Esophagus squamous epithelium (tissue), 5 donors: ENCODE data around the gene DLD. TPM values are rescaled to one million over a fixed set of nuclear protein-coding genes. Genes with fewer than 3 reads are reported as not detected.

ENCODE experiments used
- DNase-seq: peaks from one replicate; lab custom pipeline; 2025; lab: John Stamatoyannopoulos, UW
- H3K27ac ChIP-seq, 4 donors: fragments of 200-600 bp; sonication (generic); one replicate each; pipeline ENCODE4 v1.5.1; 2016 to 2019; ENCODE audit warnings: mild to moderate bottlenecking in 1 of 4
- H3K27me3 ChIP-seq, 4 donors: fragments of 200-600 bp; sonication (generic); 1 replicate in 3 of 4; 2 replicates in 1 of 4; pipeline versions ENCODE4 v1.5.1 to v1.6.0; 2017 to 2021; ENCODE audit warnings: antibody characterized with exemption in 1 of 4
- H3K36me3 ChIP-seq, 3 donors: fragments of 200-600 bp; sonication (generic); one replicate each; pipeline ENCODE4 v1.5.1; 2016 to 2019
- H3K4me1 ChIP-seq, 3 donors: fragments of 200-600 bp; sonication (generic); one replicate each; pipeline ENCODE4 v1.5.1; 2017 to 2019
- H3K4me3 ChIP-seq, 4 donors: fragments of 200-600 bp; sonication (generic); 1 replicate in 3 of 4; 2 replicates in 1 of 4; pipeline ENCODE4 v1.5.1; 2016 to 2019; ENCODE audit warnings: mild to moderate bottlenecking in 2 of 4, moderate library complexity in 1 of 4
- H3K9me3 ChIP-seq, 3 donors: fragments of 200-600 bp; sonication (generic); one replicate each; pipeline ENCODE4 v1.5.1; 2016 to 2019
- POLR2A ChIP-seq, 4 donors: fragments of 450-650 bp; IDR thresholded peaks; one replicate each; pipeline ENCODE4 v1.6.1; 2017; ENCODE audit warnings: antibody characterized with exemption in 4 of 4, mild to moderate bottlenecking in 4 of 4, moderate library complexity in 3 of 4
- WGBS, 2 donors: methylation state at CpG; one replicate each; pipeline ENCODE4 v1.1.5; 2018; 5-methylcytosine and 5-hydroxymethylcytosine counted together
- intact Hi-C: fragments of 100-400 bp; cut with DNase I; formaldehyde crosslinking; loops from one replicate; pipeline ENCODE4 v1.15.0; 2022
- total RNA-seq, 4 donors: library from RNA; depleted of rRNA; stranded (reverse); fragments of >200 nt; gene quantifications; one replicate each; pipeline ENCODE4 v1.1.0, GENCODE V29; 2016
- TF ChIP-seq, protein P1 (sequence below), 6 experiments: fragments of 450-650 bp in 4 of 6; fragments of 200-600 bp in 2 of 6; sonication (generic) in 2 of 6; IDR thresholded peaks; one replicate each; pipeline ENCODE4 v1.5.1; 2016 to 2019; ENCODE audit warnings: antibody characterized with exemption in 6 of 6, mild to moderate bottlenecking in 4 of 6, moderate library complexity in 4 of 6
- donor health status: DM: yes; HTN: yes; CAD: no.

DLD gene
- total RNA-seq, 4 donors from 2014 or later: 48.6 to 132 (median 72.7) TPM

DNA sequence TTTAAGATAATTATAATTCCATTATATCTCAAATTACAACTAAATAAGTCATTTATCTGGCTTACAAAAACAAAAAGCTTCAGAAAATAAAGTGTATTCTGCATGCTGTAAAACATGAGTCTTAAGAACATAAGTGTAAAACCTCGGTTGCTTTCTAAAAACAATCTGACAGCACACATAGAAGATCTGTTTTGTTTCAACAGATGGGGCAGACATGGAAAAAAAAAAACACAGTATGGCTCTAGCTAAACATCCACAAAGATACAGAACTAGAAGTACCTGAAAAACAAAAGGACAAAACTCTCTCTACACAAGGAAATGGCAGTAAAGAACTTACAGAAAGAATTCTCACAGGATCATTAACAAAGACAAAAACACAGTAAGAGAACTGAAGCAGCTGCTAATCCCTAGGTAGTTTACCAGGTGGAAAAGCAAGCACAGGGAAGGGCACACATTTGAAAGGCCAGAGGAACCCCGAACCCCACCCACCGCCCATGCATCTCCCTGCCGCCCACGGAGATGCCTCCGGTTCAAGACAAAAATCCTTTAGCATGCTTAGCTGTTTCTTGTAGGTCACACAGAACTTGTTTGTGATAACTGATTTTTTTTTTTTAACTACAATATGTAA, 42.5 kb downstream of the DLD start:
- 50 to 58% methylated on average over 6 of the region's 6 CpGs for WGBS, 2 donors
- Histone ChIP-seq H3K36me3 (peaks cover 8 to 73% (median 8%) of the 10 kb centered on the region in 3 donors), H3K27ac (no peak overlapping the region), H3K27me3 (no peaks in the 10 kb centered on the region), H3K4me1 (peaks cover 14 to 45% (median 15%) of the 10 kb centered on the region in 3 donors), H3K9me3 (no peaks in the 10 kb centered on the region), H3K4me3 (no peak overlapping the region)
- TF ChIP-seq POLR2A (IDR thresholded peaks at IDR 0.05): no peak
- TF ChIP-seq, protein P1, sequence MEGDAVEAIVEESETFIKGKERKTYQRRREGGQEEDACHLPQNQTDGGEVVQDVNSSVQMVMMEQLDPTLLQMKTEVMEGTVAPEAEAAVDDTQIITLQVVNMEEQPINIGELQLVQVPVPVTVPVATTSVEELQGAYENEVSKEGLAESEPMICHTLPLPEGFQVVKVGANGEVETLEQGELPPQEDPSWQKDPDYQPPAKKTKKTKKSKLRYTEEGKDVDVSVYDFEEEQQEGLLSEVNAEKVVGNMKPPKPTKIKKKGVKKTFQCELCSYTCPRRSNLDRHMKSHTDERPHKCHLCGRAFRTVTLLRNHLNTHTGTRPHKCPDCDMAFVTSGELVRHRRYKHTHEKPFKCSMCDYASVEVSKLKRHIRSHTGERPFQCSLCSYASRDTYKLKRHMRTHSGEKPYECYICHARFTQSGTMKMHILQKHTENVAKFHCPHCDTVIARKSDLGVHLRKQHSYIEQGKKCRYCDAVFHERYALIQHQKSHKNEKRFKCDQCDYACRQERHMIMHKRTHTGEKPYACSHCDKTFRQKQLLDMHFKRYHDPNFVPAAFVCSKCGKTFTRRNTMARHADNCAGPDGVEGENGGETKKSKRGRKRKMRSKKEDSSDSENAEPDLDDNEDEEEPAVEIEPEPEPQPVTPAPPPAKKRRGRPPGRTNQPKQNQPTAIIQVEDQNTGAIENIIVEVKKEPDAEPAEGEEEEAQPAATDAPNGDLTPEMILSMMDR (IDR thresholded peaks at IDR 0.05): no peak
- intact Hi-C loops: no loop called here
- DNase-seq: no peak

DNA sequence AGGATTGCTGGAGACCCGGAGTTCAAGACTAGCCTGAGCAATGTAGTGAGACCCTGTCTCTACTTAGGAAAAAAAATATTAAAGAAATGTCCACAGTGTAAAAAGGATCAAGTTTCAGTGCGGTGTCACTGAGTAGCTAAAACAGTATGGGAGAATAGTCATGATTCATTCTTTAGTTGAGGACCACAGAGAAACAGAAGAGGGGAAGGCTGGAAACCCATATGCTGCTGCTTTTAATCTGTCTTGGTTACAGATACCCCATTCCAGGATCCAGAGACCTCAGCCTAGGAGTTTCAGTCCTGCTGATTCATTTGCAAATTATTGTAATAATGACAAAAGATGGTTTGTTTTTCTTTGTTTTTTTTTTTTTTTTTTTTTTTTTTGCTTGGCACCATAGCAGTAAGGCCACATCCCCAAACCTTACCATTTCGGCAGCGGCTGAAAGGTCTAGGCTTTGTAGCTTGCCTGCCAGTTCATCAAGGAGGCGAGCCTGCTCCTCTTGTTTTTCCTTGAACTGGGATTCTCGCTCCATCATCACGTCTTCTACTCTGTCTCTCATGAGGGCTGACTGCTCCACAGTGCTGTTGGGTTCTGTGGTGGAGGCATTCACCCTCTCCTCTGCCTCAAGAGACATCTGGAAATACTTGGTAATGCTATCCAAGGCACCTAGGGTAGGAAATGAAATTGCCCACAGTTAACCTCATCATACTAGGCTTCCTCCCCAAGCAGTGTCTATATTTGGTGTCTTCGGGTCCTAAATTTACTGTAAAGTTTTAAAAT, 44.2 kb downstream of the DLD start:
- intact Hi-C loops: no loop called here
- TF ChIP-seq POLR2A (IDR thresholded peaks at IDR 0.05): no peak
- TF ChIP-seq, protein P1 (IDR thresholded peaks at IDR 0.05): no peak
- no peak overlapping the region for H3K27ac ChIP-seq
- H3K27me3 ChIP-seq: no peaks in the 10 kb centered on the region
- H3K36me3 ChIP-seq: peaks cover 3 to 56% (median 4%) of the 10 kb centered on the region in 3 donors
- no peak overlapping the region for H3K4me3 ChIP-seq
- peaks cover 22 to 62% (median 32%) of the 10 kb centered on the region in 3 donors for H3K4me1 ChIP-seq
- 78 to 90% methylated on average over 6 to 8 of the region's 8 CpGs for WGBS, 2 donors
- H3K9me3 ChIP-seq: no peaks in the 10 kb centered on the region
- DNase-seq: no peak

DNA sequence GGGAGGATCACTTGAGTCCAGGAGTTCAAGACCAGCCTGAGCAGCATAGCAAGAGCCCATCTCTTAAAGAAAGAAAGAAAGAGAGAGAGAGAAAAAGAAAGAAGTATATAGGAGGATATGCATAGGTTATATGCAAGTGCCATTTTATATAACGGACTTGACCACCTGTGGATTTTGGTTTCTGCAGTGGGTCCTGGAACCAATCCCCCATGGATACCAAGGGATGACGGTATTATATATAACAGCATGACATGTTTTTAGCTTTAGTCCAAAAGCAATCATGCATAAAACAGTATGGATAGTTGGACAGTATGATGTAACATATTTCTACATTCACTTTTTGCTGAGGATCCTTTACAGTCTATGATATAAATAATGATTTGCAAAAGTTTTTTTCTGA, 45.3 kb downstream of the DLD start:
- Histone ChIP-seq H3K9me3 (no peaks in the 10 kb centered on the region), H3K4me3 (no peak overlapping the region), H3K4me1 (peaks cover 22 to 68% (median 37%) of the 10 kb centered on the region in 3 donors), H3K27ac (no peak overlapping the region), H3K36me3 (peaks cover 3 to 50% (median 4%) of the 10 kb centered on the region in 3 donors), H3K27me3 (no peaks in the 10 kb centered on the region)
- WGBS, 2 donors: 81 to 87% methylated on average over 2 of the region's 2 CpGs
- no peak for DNase-seq
- TF ChIP-seq POLR2A (IDR thresholded peaks at IDR 0.05): no peak
- TF ChIP-seq, protein P1 (IDR thresholded peaks at IDR 0.05): no peak
- intact Hi-C loops: no loop called here

DNA sequence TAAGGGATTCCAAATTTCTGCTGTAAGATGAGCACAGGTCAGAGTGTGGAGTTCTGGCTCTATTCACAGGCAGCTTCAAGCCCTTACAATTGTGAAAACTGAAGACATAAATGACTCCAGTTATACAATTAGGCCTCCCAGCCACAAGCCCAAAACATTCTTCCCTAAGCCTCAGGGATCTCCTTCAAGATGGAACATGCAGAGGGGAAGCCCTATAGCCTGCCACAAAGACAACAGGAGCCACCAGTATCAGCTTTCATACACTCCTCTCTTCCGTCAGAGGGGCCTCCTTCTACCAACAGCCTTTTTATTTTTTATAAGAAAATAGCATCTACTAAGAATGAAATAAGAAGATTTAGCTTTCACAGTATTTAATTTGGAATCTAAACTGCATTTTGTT, 46.5 kb downstream of the DLD start:
- Histone ChIP-seq H3K36me3 (peaks cover 0 to 49% (median 4%) of the 10 kb centered on the region in 3 donors), H3K27ac (peak overlapping the region; percentile 33 to 76 (median 60)), H3K4me1 (peaks cover 22 to 63% (median 37%) of the 10 kb centered on the region in 3 donors), H3K4me3 (no peak overlapping the region), H3K9me3 (no peaks in the 10 kb centered on the region), H3K27me3 (no peaks in the 10 kb centered on the region)
- TF ChIP-seq, protein P1 (IDR thresholded peaks at IDR 0.05): no peak
- TF ChIP-seq POLR2A (IDR thresholded peaks at IDR 0.05): no peak
- DNase-seq: no peak
- intact Hi-C loops: no loop called here
- WGBS, 2 donors: 37 to 54% methylated on average over 1 of the region's 1 CpG
